Retinal pigment epithelial cell (primary cell): Measurements from ENCODE around the gene PTCRA.

Source experiments
- DNase-seq: peaks from one replicate; pipeline ENCODE4 v3.0.0-alpha.2; 2010; ENCODE audit warnings: low read depth
- H3K4me3 ChIP-seq: 2 replicates; pipeline ENCODE4 v1.5.1; 2011; ENCODE audit warnings: mild to moderate bottlenecking, low read length, control low read depth, moderate library complexity
- TF ChIP-seq, protein P1 (sequence below): conservative IDR thresholded peaks from 2 replicates; pipeline ENCODE4 v1.5.1; 2011; ENCODE audit warnings: low read depth, low read length, control low read depth, inconsistent platforms

Gene PTCRA

DNA sequence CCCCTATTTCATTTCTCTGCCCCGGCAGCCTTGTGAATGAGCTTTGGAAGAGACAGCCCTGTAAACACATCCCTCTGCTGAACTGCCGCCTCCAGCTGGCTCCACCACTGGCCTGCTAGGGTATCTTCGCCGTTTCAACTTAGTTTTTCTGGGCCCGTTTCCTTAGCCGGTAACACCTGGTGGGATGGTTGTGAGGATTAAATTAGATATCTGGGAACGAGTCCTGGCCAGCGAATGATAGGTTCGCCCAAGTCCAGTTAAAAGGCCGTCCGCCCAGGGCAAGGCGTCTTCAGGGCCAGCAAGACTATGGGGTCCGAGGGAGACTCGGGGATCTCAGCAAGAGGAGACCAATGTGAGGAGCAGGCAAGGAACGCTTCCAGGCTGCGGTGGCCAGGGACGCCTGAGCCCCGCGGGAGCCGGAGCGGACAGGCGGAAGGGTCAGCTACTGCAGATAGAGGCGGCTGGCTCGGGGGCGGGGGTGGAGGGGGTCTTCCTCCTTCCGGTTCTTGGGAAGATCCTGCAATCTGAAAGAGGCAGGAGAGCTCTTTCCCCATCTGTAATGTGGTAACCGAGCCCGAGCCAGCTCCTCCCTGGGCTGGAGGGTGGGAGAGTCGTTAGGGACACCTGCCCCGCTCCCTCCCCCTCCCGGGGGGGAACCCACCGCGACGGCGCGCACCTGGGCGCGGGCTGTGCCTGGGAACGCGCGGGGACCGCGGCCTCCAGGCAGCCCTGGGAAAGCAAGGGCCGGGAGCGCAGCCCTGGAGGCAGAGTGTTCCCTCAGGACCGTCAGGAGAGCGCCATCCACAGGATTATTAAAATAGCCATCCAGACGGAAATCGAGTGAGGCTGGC lies 4.5 kb upstream of the PTCRA start:
- DNase-seq = no peak
- H3K4me3 ChIP-seq = peak overlapping the region; percentile 27
- TF ChIP-seq, protein P1, sequence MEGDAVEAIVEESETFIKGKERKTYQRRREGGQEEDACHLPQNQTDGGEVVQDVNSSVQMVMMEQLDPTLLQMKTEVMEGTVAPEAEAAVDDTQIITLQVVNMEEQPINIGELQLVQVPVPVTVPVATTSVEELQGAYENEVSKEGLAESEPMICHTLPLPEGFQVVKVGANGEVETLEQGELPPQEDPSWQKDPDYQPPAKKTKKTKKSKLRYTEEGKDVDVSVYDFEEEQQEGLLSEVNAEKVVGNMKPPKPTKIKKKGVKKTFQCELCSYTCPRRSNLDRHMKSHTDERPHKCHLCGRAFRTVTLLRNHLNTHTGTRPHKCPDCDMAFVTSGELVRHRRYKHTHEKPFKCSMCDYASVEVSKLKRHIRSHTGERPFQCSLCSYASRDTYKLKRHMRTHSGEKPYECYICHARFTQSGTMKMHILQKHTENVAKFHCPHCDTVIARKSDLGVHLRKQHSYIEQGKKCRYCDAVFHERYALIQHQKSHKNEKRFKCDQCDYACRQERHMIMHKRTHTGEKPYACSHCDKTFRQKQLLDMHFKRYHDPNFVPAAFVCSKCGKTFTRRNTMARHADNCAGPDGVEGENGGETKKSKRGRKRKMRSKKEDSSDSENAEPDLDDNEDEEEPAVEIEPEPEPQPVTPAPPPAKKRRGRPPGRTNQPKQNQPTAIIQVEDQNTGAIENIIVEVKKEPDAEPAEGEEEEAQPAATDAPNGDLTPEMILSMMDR = peak; percentile 34

DNA sequence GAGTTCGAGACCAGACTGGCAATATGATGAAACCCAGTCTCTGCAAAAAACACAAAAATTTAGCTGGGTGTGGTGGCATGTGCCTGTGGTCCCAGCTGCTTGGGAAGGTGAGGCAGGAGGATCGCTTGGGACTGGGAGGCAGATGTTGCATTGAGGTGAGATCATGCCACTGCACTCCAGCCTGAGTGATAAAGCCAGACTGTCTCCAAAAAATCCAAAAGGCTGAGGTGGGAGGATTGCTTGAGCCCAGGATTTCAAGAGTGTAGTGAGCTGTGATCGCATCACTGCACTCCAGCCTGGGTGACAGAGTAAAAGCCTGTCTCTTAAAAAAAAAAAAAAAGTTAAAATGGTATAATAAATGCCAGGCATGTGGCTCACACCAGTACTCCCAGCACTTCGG lies 1.3 kb upstream of the PTCRA start:
- TF ChIP-seq, protein P1 = no peak
- DNase-seq = no peak
- H3K4me3 ChIP-seq = no peak overlapping the region

DNA sequence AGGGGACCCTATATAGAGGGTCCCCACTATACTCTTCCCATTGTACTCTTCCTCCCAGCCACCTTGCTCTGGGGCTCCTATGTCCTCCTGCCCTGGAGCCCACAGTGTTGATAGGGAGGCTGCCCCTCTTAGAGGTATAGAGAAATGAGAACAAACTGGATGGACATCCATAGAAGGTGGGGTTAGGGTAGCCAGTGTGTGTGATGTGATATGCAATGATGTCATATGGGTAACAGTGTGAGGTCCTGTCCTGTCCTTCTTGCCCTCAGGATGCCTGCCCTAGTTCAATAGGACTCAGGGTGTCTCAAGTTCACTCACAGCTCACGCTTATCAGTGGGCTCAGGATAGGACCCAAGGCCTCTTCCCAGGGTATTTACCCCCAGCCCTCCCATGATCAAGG lies 435 bp downstream of the PTCRA start:
- no peak for DNase-seq
- no peak overlapping the region for H3K4me3 ChIP-seq
- TF ChIP-seq, protein P1 = no peak

DNA sequence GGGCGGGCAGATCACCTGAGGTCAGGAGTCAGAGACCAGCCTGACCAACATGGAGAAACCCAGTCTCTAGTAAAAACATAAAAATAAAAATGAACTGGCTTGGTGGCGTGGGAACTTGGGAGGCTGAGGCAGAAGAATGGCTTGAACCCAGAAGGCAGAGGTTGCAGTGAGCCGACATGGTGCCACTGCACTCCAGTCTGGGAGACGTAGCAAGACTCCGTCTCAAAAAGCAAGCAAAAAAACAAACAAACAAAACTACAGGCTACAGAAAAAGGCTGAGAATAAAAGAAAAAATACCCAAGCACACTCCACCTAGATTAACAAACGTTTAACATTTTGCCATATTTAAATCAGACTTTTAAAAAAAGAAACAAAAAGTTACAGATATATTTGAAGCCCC lies 5.9 kb downstream of the PTCRA start:
- TF ChIP-seq, protein P1 = no peak
- DNase-seq = no peak
- H3K4me3 ChIP-seq = no peak overlapping the region

DNA sequence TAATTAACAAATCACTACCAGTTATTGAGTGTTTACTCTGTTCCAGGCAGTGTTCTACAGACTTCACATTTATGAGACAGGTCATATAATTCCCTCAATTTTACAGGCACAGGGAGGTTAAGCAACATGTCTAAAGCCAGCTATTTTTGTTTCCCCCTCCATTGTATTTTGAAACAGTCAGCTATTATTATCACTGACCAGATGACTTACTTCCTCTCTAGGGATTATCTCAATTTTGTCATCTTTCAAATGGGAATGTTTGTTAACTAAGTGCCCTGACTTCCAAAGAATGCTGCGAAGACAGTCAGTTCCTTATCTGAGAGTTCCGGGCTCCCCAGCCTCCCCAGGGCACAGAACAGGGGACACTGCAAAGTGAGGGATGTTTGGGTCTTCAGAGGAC lies 7.8 kb downstream of the PTCRA start:
- no peak overlapping the region for H3K4me3 ChIP-seq
- TF ChIP-seq, protein P1 = no peak
- DNase-seq = no peak

DNA sequence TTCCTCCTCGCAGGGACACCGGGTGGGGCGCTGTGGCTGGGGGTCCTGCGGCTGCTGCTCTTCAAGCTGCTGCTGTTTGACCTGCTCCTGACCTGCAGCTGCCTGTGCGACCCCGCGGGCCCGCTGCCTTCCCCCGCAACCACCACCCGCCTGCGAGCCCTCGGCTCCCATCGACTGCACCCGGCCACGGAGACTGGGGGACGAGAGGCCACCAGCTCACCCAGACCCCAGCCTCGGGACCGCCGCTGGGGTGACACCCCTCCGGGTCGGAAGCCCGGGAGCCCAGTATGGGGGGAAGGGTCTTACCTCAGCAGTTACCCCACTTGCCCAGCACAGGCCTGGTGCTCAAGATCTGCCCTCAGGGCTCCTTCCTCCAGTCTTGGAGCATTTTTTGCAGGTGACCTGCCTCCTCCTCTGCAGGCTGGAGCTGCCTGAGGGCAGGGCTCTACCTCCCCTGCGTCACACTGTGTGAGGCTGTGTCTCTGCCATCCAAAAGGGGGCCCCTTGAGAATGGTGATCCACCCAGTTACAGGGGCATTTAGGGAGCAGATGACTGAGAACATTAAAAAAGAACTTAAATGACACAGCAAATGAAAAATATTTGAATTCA lies 9.5 kb downstream of the PTCRA start:
- DNase-seq = no peak
- TF ChIP-seq, protein P1 = no peak
- no peak overlapping the region for H3K4me3 ChIP-seq
